NCI-H2196 (cell line): ENCODE results near the gene CNGA2.

Experiments used
- DNase-seq: peaks from one replicate; lab custom pipeline; 2025; ENCODE audit not compliant: unreplicated experiment; lab: John Stamatoyannopoulos, UW

The CNGA2 gene

DNA sequence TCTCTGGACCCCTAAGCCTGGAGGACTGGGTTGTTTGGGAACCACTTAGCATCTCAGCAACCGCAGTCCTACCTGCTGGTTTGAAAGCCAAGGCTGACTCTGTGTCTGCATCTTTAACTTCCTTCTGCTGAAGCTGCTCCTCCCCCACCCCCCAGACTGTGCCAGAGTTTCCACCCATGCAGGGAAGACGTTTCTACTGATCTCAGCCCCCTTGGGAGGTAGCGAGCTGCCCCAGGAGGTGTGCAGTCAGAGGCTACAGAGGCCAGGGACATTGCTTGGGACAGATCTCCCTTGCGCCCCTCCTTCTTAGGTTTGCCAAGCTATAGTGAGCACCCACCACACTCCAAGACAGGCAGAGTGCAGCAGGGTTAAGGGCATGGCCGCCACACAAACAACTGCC, 23.4 kb upstream of the CNGA2 start:
- no peak for DNase-seq

DNA sequence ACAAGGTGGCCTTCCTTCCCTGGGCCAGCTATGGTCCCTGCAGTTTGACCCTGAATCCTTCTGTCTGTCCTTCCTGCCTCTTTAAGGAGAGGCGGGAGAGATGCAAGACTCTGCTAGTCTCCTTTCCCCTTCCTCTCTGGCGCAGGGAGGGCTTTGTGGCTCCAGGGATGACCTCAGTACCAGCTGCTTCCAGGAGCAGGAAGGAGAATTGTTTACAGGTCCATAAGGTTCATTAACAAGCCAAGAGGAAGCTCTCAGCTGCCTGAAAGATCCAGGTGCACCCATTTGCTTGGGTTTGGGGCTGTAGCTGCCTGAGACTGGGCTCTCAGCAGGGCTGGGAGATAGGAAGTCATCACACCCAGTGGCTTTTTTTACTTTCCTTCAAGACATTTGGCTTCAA, 22.8 kb upstream of the CNGA2 start:
- peak; percentile 37 for DNase-seq

DNA sequence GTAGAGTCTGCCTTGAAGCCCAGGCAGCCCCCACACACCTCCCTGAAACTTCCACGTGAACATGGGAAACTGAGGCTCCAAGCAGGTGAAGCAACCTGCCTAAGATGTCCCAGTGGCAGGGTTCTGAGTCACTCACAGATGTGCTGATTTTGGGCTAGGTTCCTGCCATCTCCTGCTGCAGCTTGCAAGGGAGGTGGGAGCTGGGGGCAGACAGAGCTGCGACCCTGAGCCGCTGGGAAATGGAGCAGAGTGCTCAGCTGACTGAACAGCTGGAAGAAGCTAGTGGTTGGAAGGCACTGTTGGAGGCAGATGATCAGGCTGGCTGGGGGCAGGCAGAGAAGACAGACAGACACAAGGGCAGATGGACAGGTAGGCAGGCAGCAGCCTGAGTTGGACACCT, 22.3 kb upstream of the CNGA2 start:
- no peak for DNase-seq

DNA sequence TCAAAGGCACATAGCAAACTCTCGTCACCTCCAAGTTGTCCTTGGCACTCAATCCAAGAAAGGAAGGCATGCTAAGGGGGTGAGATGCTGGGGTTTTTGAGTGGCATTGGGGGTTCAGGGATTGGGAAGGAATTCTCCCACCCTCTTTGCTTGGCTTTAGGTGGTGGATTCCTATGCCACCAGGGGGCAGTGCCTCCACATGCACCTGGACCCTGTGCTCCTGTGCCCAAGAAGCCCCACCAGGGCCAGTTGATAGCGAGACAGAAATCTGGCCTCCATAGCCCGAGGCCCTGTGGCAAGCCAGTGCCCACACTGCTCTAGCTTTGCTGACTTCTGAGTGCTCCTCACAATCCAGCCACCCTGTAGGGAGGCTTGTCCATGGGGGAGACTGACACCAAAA, 20.7 kb upstream of the CNGA2 start:
- DNase-seq: peak; percentile 27

DNA sequence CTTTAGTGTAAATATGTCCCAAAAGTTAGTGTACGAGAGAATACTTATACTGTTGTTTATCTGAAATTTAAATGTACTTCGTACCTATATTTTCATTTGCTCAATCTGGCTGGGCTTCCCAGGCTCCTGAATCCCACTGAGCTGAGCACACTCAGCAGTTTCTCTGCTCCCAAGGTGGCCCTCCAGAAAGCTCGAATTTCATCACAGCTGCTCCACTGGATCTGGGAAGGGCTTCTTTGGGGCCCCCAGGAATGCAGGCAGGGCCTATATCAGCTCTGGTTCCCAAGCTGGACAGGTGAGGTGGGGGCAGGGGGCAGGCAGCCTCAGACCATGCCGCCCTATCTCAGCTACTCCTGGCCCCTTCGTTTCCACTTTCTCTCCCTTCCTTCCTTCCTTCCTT, 20.2 kb upstream of the CNGA2 start:
- DNase-seq: no peak

DNA sequence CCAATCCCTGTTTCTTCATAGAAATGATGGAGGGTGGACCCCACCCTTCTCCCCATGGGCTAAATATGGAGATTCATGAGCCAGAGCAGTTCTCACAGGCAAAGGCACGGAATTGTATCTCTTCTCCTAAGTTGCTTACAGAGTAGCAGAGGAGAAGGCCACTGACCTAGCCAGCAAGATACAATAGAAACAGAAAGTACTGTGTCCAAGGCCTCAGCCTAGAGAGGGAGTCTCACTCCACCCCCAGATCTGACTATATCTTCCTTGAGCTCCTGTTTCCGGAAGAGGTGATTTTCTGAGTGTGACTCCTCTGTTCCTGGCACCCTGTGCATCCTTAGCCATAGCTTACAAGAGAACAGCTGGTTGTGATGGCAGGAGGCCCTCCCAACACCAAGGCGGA, 18.8 kb upstream of the CNGA2 start, which contains the start of gene FATE1:
FATE1 (plus strand) TSS at position 284 of the 400 bp plus-strand sequence; CDS start at position 369, 85 bp downstream.
- no peak for DNase-seq

DNA sequence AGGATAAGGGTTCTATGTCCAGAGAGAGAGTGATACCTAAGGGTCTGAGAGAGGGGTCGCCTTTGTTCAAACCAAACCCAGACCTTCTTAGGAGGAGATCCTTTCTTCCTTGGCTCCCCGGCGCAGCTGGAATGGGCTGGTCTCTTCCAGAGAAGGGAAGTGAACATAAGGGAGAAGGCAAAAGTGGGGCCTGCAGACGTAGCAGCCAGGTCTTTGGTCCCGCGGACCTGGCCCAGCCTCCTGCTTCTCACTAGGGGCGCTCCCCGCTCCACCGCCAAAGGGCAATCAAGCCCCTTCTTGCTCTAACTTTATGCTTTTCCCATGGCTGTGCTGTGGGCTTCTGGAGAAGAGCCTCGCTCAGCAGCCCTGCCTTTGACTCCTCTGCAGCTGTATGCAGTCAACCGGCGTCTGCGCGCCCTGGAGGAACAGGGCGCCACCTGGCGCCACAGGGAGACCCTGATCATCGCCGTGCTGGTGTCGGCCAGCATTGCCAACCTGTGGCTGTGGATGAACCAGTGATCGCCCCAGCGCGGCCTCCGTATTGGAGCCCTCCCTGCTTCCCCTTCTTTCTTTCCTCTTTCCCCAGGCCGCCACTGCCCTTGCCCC, 12.2 kb upstream of the CNGA2 start:
- DNase-seq: no peak

DNA sequence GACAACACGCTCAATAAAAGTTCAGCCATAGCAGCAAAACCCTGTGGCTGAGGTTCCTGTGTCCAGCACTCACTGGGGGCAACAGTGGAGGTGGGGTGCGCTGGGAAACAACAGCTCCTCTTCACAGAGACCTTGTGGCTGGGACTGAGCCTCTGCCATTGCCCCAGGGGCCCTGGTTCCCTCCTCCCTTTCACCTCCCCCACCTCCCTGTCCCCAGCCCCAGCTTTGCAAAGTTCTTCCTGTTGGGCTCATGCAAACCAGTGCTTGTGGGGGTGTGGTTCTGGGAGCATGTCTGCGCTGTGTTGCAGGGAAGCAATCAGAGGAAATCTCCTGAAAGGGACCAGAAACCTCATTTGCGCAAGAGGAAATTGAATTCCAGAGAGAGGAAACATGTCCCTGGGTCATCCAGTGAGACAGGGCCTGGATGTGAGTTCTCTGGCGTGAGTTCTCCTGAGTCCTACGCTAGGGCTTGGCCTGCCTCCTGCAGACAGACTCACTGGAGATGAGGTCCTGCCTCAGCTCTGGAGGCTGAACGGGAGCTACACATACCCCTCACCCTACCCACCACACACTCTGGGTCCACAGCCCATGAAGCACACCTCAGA, 11.3 kb upstream of the CNGA2 start:
- DNase-seq: no peak

DNA sequence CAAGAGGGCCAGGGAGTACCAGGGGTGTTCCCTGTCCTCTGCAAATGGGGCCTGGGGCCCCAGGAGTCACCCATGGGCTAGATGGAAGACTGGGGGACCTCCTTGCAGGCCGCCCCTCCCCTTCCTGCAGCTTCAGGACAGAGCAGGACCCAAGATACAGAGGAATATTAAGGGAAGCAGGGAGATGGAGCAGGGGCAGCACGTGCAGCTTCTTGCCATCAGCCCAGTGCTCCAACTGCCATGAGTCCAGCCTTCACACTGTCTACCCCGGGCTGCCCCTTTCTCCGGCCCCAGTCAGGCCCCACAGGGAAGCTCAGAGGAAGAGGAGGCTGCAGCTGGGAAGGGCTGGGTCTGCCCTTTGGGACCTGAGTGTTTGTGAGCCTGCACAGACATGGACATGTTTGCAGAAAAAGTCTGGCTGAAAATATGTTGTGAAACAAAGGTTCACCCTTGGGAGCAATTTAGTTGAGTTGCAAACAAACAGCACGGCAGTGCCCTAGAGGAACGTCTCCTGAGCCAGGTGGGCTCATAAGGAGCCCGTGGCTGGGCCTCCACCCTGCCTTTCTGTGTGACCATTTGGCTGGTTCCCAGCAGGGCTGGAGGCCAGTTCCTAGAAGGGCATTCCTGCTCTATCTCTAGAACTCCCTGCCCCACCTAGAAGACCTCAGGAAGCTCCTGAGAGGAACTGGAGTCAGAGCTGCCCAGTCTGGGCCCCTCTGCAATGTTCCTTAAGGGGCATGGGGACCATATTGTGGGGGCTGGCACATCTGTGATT, 9.8 kb upstream of the CNGA2 start:
- peak; percentile 29 for DNase-seq

DNA sequence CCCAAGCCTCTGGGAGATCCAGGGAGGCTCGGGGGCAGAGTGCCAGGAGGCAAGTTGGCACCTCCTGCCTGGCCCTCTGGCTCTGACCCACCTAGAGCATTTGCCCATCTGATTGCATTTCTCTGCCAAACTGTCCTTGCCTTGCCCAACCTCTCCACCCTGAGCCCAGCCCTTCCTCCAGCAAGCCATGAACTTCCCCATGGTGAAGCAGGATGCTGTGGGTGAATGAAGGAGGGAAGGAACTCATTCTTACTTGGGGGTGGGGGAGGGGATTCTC, 9.3 kb upstream of the CNGA2 start:
- no peak for DNase-seq

DNA sequence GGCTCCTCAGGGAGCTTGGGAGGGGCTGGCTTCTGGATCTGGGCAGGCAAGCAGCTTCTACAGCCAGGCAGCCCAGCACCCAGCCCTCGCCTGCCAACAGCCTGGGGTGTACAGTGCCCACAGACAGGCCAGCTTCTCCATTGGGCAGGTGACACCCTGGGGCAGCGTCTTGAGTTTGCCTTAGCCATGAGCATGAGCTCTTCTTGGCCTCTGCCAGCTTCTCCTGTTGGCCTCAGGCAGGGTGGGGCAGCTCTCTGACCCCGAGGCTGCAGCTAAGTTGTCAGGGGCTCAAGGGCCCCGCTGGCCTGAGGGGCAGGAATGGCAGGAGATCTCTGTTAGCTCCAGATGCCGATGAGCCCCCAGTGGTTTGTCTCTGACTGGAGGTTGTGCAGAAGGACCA, 7.8 kb upstream of the CNGA2 start:
- DNase-seq: no peak

DNA sequence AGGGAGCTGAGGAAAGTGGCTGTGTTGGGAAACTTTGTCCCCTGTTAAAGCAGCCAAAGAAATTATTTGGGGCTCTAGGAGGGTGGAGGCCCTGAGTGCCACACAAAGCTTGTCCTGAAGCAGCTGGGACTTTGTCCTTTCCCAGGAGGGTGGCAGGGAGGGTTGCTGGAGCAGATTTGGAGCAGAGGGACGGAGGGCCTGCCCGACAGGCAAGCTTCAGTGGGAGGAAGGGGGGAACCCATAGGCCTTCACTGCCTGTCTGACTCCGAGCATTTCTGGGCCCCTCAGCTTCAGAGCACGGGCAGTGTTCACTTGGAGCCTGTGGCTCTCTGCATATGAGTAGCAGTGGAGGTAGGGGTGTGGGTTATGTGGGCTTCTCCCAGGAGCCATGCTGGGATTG, 7.2 kb upstream of the CNGA2 start:
- DNase-seq: no peak

DNA sequence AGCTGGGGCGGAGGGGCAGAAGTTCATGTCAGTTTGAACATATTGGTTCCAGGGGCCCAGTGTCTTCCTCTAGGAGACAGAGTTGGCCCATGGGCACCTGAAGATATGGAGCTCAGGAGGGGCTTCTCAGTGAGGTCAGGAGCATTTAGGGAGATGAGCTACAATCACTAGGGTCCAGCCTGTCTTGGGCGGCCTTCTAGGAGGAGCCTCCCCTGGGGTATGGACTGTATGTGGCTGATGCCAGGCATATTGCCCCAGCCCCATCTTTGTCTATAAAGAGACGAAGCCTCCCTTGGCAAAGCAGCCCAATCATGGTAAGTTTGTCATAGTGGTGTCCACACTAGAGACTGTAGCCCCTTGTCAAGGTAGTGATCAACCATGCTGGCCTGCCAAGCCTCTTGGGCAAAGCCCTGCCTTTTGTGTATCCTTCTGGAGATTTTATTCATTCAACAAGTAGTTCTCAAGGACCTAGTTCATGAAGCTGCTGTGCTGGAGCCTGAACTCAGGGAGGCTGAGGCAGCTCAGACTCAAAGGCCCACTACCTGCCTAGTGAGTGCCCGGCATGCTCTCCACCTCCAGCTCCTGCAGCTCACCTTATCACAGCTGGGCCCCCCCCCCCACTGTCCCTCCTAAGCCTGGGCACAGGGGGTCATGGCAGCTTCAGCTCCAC, 5.4 kb upstream of the CNGA2 start:
- no peak for DNase-seq

DNA sequence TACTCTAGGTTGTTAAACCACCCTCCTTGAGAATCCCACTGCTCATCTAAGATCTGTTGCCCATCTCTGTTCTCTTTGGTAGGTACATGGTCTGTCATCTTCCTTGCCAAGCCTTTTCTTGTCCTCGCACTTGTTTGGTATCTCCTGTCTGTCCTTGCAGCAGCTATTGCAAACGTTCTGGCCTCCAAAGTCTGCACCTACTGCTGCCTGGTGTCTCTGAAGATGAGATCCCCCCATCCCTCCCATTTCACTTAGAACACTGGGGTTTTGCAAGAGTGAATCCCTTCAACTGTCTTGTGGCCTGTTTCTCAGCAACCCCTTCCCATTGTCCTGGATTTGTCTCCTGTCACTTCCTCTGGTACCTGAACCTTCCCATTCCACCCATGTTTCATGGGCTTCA, 673 bp downstream of the CNGA2 start:
- DNase-seq: no peak

DNA sequence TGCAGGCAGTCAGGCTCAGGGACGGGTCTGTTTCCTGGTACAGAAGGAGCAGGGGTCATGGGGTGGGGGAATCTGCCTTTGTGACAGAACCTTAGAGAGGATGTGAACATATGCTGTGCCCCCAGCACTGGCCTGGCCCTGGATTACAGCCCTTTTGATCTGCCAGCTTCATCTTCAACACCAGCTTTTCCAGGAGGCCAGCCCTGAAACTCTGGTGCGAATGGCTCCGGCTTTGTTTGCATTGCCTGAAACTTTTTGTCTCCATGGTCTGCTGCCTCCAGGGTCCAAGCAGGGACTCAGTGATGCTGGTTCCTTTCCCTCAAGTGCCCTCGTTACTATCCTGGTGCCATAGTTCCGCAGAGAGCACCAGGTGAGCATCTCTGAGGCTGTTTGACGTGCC, 2.1 kb downstream of the CNGA2 start:
- DNase-seq: no peak

DNA sequence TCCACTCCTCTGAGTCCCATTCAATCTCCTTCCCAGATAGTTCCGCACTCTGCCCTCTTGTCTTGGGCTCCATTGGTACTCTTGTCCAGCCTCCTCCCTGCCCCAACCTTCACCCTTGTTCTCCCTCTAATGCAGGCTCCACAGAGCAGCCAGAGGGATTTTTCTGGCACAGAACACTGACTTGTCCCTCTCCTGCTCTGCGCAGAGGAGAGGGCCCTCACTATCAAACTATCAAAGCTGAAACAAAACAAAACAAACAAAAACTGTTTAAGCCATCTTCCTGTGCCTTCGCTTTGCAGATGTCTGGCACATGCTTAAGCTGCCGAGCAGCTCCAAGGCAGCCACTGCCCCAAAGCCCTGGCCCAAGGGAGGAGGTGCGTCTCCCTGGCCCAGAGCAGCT, 2.9 kb downstream of the CNGA2 start:
- DNase-seq: no peak

DNA sequence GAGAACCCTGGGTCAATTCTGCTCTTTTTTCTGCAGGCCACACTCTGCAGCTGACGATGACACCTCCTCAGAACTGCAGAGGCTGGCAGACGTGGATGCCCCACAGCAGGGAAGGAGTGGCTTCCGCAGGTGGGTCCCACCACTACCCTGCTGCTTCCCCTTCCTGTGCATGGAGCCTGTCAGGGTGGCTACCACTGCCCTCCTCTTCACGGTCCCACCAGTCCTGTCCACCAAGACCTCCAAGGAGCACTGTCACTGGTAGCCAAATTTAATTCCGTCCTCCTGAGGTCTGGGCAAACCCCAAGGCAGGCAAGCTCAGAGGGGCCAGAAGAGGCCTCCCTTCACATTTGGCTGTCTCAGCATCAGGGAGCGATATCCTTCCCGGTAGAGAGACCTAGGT, 4.2 kb downstream of the CNGA2 start:
- no peak for DNase-seq

DNA sequence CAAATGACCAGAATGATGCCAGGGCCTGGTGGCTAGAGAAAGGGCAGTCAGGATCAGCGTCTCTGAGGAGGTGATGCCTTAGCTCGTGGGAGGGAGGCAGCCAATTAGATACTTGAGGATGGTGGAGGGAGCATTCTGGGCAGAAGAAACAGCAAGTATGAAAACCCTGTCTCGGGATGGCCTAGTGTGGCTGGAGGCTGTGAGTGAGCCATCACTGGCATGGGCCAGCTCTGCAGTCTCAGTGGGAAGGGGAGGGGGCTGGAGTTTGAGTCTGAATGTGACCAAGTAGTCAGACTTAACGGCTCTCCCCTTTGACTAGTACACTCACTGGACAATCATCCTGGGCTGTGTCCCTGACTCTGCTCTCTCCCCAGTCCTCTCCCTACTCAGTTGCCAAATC, 7.1 kb downstream of the CNGA2 start:
- no peak for DNase-seq

DNA sequence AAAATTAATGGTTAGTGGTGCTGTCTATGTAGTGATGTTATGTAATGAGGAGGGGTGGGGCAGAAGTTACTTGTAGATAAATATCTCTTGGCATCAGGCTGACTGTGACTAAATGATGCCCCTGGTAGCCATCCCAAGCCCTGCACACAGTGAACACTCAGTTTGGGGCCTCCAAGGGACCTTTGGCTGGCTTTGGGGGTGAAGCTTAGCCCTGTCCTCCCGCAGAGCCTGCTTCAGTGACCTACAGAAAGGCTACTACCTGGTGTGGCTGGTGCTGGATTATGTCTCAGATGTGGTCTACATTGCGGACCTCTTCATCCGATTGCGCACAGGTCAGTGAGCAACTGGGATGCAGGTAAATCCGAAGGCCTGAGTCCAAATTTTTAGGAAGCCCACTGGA, 7.8 kb downstream of the CNGA2 start:
- DNase-seq: no peak

DNA sequence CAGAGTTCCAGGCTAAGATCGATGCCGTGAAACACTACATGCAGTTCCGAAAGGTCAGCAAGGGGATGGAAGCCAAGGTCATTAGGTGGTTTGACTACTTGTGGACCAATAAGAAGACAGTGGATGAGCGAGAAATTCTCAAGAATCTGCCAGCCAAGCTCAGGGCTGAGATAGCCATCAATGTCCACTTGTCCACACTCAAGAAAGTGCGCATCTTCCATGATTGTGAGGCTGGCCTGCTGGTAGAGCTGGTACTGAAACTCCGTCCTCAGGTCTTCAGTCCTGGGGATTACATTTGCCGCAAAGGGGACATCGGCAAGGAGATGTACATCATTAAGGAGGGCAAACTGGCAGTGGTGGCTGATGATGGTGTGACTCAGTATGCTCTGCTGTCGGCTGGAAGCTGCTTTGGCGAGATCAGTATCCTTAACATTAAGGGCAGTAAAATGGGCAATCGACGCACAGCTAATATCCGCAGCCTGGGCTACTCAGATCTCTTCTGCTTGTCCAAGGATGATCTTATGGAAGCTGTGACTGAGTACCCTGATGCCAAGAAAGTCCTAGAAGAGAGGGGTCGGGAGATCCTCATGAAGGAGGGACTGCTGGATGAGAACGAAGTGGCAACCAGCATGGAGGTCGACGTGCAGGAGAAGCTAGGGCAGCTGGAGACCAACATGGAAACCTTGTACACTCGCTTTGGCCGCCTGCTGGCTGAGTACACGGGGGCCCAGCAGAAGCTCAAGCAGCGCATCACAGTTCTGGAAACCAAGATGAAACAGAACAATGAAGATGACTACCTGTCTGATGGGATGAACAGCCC, 9.3 kb downstream of the CNGA2 start:
- DNase-seq: no peak

DNA sequence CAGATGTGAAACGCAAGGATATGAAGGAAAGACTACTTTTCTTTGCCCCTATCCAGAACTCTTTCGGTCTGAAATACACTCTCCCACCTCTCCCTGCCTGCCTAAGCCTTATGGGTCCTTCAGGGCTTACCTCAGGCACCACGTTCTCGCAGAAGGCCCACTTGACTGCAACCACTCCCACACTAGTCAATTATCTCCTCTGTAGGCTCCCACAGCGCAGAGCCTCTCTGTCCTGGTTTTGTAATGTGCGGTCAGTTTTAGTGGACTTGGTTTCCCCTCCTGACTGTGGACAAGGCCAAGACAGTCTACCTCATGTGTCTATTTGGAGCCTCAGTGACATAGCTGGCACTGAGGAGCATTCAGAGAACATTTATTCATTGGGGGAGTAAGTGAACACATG, 11.1 kb downstream of the CNGA2 start:
- no peak for DNase-seq
